ENCODE results near the gene PLA2G6. TPM values are rescaled to one million over a fixed set of nuclear protein-coding genes. Genes with fewer than 3 reads are reported as not detected.

The PLA2G6 gene
- polyA plus RNA-seq, 4 donors = 36.5 to 47.8 (median 39.9) TPM

GRCh38 chr22:38215156-38216038 lies 33.8 kb upstream of the PLA2G6 start:
- DNase-seq (ENCODE audit: low read depth in 4 of 4, low spot score in 3 of 4) = no peak

- no peak for DNase-seq (ENCODE audit: low read depth in 4 of 4, low spot score in 3 of 4)
Observed at GRCh38 chr22:38214302-38215056, 32.8 kb upstream of the PLA2G6 start.

DNA sequence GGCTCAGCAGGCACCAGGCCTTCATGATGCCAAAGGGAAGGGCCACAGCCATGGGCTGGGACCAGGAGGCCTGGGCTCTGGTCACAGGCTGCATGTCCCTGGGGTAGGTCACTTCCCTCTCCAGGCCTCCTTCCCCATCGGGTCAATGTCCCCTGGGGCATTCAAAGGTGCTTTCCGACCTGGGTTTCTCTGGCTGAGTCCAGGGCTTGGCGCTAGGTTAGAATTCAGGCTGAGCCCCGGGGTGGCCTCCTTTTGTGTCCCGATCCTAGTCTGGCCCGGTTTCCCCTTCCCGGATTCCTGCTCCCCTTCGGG lies 32.3 kb upstream of the PLA2G6 start:
- no peak for DNase-seq (ENCODE audit: low read depth in 4 of 4, low spot score in 3 of 4)

DNA sequence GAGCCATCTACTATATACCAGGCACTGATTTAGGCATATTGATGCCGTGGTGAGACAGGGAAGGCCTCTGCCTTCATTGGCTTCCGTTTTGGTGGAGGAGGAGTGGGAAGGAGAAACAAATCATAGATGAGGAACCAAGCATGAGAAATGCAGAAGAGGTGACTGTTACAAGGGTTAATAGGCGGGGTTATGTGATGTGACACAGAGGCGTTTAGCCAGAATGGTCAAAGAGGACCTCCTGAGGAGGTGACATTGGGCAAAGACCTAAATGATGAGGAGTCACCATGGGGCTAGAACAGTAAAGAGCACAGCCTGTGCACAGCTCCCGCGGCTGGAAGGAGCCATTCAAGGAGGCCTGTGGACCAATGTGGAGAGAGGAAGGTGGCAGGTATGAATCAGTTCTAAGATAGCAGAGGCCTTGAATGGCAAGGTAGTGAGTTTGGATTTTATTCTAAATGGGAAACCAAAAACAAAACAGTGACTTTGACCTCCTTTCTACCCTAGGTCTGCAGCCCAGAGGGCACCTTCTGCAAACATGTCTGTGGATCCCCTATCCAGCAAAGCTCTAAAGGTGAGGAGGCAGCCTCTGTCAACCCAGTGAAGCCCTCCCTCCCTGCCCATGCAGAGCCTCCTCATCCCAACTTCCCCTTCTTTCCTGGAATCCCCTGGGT lies 31.8 kb upstream of the PLA2G6 start:
- DNase-seq (ENCODE audit: low read depth in 4 of 4, low spot score in 3 of 4) = no peak

- no peak for DNase-seq (ENCODE audit: low read depth in 4 of 4, low spot score in 3 of 4)
Observed at GRCh38 chr22:38212442-38212841, 30.8 kb upstream of the PLA2G6 start.

DNA sequence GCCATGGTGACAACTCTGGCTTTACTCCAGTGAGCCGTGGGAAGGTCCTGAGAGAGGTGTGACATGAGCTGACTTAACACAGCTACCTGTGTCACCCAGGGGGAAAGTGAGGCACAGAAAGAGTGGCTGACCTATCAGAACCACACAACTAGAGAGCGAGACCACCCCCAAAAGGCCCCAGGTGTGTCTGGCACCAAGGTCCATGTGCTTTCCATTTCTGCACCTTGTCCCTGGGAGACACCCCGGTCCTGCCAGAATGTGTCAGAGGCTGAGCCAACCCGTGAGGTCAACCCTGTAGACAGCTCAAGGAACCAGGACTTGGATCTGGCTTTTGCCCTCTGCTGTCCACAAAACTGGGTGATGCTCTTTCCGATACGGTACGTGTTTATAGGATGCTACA lies 29.9 kb upstream of the PLA2G6 start:
- DNase-seq (ENCODE audit: low read depth in 4 of 4, low spot score in 3 of 4) = no peak

- DNase-seq (ENCODE audit: low read depth in 4 of 4, low spot score in 3 of 4) = no peak
Observed at GRCh38 chr22:38208551-38208968, 26.9 kb upstream of the PLA2G6 start.

GRCh38 chr22:38207898-38208432 lies 26.3 kb upstream of the PLA2G6 start:
- no peak for DNase-seq (ENCODE audit: low read depth in 4 of 4, low spot score in 3 of 4)

DNA sequence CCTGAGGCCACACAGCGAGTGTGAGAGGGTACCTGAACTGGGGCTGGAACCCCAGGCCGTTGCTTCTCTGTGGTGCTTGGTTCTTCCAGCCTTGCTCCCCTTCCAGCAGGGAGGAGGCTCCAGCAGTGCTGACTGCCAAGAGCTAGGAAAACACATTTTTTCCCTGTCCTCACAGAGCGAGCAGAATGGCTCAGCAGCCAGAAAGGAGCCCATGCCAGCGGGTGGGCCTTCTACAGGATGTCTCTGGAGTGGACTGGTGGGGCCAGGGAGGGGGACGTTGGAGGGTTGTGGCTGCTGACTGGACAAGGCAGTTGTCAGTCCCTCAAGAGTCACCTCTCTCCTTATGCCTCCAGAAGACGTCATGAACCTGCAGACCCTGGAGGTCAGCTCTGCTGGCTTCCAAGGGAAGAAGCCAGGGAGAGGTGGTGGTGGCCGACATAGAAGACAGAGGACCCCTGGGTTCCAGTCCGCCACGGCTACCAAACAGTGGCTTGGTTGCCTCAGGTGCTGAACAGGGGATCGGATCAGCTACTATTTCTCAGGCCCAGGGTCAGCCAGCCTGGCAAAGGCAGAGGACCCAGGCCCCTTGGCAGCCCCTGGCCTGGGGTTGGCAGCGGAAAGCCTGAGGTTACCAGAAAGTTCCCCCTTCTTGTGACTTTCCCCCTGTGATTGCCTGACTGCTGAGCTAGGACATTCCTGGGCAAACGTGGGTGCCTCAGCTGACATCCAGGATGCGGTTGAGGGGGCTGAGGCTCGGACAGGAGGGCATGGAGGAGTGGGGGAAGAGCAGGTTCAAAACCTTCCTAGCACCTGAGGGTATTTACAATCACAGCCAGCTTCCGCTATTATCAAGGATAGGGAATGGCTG lies 23.9 kb upstream of the PLA2G6 start:
- no peak for DNase-seq (ENCODE audit: low read depth in 4 of 4, low spot score in 3 of 4)

DNA sequence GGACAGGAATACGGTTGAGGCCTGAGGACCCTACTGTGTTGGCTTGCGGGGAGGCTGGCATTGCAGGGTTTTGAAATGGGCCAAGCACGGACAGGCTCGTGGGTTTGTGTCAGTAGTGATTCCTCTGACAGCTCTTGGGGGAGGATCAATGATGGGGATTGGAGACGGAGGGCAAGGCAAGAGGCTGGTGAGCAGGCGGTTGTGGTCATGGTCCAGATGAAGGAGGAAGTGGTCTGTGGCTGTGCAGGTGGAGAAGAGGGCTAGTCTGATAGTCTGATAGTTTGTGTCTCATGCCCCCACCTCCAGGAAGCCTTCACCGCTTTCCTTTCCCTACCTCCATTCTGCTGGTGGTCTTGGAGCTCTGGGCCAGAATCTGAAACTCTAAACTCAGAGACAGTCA lies 23.2 kb upstream of the PLA2G6 start:
- DNase-seq (ENCODE audit: low read depth in 4 of 4, low spot score in 3 of 4) = no peak

DNA sequence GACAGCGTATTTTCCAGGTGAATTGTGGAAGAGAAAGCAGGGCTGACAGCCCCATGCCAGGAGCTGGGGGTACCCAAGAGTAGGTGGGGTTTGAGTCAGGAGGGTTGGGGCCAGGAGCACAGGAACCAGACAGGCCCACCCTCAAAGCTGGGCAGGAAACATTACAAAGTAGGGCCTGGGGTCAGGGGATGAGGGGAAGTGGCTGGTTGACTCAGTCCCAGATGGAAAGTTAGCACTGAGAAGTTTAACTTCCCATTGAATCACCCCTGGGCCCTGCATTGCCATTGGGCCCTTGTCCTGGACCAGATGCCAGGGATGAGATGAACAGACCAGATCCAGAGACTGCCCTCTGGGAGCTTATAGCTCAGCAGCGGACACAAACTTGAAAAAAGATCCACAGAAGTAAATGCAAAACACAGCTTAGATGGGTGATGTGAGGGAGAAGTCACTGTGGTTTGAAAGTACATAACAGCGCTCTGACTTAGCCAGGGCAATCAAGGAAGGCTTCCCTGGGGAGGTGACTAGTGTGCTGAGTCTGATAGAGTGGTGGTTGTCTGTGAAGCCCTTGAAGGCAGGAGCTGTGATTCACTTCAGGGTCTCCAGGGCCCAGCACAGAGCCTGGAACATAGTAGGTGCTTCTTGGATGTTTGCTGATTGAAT lies 22.4 kb upstream of the PLA2G6 start:
- no peak for DNase-seq (ENCODE audit: low read depth in 4 of 4, low spot score in 3 of 4)

- DNase-seq (ENCODE audit: low read depth in 4 of 4, low spot score in 3 of 4) = no peak
Observed at GRCh38 chr22:38203090-38203810, 21.6 kb upstream of the PLA2G6 start.

DNA sequence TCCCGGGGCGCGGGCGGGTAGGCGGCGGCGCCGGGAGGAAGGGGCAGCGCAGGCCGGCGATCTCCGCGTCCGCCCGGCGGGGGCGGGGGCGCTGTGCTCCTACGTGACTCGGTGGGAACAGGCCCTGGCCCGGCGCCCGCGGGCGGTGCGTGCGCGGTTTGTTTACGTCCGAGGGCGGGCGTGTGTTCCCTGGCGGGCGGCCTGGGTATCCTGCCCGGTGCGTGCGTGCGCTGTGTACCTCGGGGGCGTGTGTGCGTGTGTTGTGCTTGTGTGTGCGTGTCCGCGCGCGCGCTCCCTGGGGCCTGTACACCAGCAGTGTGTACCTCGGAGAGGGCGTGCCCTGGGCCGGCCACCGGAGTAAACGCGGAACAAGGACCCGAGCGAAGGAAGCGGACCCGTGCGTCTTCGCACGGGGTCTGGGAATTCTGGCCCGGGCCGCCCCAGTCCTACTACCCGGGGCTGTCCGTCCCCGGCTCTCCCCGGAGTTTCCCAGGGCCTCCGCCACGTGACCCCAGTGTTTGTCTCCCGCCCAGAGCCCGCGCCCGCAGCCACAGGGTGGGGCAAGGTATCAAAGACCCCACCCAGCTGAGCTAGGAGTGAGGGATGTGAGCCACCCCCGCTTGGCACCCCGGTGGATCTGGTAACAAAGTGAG lies 20.9 kb upstream of the PLA2G6 start:
- peak in 2 of 4 donors; percentile 47 to 57 for DNase-seq (ENCODE audit: low read depth in 4 of 4, low spot score in 3 of 4)

DNA sequence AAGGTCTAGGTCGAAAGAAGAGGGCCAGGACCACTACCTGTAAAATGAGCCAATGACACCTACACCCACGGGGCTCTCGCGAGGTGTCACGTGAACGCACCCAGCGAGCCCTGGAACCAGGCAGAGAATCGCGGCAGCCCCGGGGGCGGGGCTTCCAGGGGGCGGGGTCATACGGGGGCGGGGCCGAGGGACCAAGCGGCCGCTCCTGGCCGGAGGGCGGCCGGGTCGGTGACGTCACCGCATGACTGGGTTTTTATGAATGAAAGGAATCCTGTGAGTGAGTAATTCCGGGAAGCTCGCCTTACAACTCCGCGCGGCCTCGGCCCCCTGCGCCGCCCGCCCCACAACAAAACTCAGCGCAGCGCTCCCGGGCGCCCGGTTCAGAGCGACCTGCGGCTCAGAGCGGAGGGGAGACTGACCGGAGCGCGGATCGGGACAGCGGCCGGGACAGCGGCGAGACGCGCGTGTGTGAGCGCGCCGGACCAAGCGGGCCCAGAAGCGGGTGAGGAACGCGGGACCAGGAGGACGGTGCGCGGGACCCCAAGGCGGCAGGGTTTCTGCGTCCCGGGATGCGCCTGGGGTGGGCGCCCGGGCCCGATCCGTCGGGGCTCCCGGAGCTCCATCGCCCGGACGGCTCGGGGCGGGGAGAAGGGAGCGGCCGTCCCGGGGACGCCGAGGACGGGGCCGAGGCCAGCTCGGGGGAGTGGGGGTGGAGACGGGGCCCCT lies 20.2 kb upstream of the PLA2G6 start, which contains the start of gene MAFF:
Gene MAFF (plus strand): TSS at position 284 of the 726 bp plus-strand sequence. CDS start 11,860 bp downstream, outside the sequence.
- DNase-seq (ENCODE audit: low read depth in 4 of 4, low spot score in 3 of 4) = peak; percentile 88 to 91 (median 90)

GRCh38 chr22:38201371-38201710 lies 19.7 kb upstream of the PLA2G6 start:
- no peak for DNase-seq (ENCODE audit: low read depth in 4 of 4, low spot score in 3 of 4)

DNA sequence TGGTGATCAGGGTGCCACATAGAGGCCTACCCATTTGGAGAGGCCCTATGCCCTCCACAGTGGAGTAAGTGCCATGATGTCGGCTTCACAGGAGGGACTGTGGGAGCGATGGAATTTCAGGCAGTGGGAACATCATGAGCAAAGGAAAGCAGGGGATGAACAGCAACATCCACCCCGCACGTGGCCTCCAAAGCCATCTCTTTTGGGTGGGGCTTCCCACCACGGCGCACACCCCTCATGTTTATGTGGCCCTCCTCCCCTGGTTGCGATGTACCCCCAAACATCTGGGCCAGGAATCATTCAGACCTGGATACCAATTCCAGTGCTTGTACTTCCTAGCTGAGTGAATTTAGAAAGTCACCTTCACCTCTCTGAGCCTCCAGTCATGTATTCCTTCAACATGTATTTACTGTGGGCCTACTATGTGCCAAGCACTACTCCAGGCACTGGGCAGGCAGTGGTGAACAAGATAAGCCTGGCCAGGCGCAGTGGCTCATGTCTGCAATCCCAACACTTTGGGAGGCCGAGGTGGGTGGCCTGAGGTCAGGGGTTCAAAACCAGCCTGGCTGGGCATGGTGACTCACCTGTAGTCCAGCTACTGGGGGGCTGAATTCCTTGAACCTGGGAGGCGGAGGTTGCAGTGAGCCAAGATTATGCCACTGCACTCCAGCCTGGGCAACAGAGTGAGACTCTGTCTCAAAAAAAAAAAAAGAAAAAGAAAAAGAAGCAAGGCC lies 18.4 kb upstream of the PLA2G6 start:
- no peak for DNase-seq (ENCODE audit: low read depth in 4 of 4, low spot score in 3 of 4)

- no peak for DNase-seq (ENCODE audit: low read depth in 4 of 4, low spot score in 3 of 4)
Observed at GRCh38 chr22:38196791-38197419, 15.3 kb upstream of the PLA2G6 start.
